Measurements from ENCODE around the gene AMMECR1L.
"Not testable (repeated sequence)": the region's sequence is repeated elsewhere in the genome, so short reads cannot be mapped to it uniquely, and the experiment has no call there.

Gene AMMECR1L

GRCh38 chr2:127841466-127842178 lies 44.1 kb downstream of the AMMECR1L start:
- no peak for DNase-seq (ENCODE audit: low read depth)

- DNase-seq (ENCODE audit: low read depth), result no peak
Measured at GRCh38 chr2:127840893-127841292, 44.9 kb downstream of the AMMECR1L start.

- no peak for DNase-seq (ENCODE audit: low read depth)
Measured at GRCh38 chr2:127834951-127835350, 50.8 kb downstream of the AMMECR1L start.

- DNase-seq (ENCODE audit: low read depth), result peak; percentile 51
Measured at GRCh38 chr2:127829845-127830246, 55.9 kb downstream of the AMMECR1L start.

- not testable (repeated sequence) for DNase-seq (ENCODE audit: low read depth)
Measured at GRCh38 chr2:127826708-127827107, 59.0 kb downstream of the AMMECR1L start.

- DNase-seq (ENCODE audit: low read depth), result no peak
Measured at GRCh38 chr2:127826047-127826446, 59.7 kb downstream of the AMMECR1L start.

- DNase-seq (ENCODE audit: low read depth), result no peak
Measured at GRCh38 chr2:127820080-127820668, 65.6 kb downstream of the AMMECR1L start.

GRCh38 chr2:127818794-127819425 lies 66.8 kb downstream of the AMMECR1L start:
- DNase-seq (ENCODE audit: low read depth), result no peak

- no peak for DNase-seq (ENCODE audit: low read depth)
Measured at GRCh38 chr2:127818241-127818640, 67.5 kb downstream of the AMMECR1L start.

GRCh38 chr2:127814677-127815076 lies 71.1 kb downstream of the AMMECR1L start:
- DNase-seq (ENCODE audit: low read depth), result no peak

- not testable (repeated sequence) for DNase-seq (ENCODE audit: low read depth)
Measured at GRCh38 chr2:127812441-127812840, 73.3 kb downstream of the AMMECR1L start.

All from activated T-cell treated with anti-CD3 and anti-CD28 coated beads for 24 hours (primary cell).